Activated T-helper 9 cell treated with anti-CD3 and anti-CD28 coated beads, Interleukin-2, amount 50 U/mL, for 16 hours (primary cell): ENCODE measurements around the gene STRN4.
"Not testable (repeated sequence)": the region's sequence is repeated elsewhere in the genome, so short reads cannot be mapped to it uniquely, and the experiment has no call there.

Experiments used
- DNase-seq: peaks from one replicate; pipeline ENCODE4 v3.0.0-alpha.2; 2020; ENCODE audit warnings: low read depth

The STRN4 gene

DNA sequence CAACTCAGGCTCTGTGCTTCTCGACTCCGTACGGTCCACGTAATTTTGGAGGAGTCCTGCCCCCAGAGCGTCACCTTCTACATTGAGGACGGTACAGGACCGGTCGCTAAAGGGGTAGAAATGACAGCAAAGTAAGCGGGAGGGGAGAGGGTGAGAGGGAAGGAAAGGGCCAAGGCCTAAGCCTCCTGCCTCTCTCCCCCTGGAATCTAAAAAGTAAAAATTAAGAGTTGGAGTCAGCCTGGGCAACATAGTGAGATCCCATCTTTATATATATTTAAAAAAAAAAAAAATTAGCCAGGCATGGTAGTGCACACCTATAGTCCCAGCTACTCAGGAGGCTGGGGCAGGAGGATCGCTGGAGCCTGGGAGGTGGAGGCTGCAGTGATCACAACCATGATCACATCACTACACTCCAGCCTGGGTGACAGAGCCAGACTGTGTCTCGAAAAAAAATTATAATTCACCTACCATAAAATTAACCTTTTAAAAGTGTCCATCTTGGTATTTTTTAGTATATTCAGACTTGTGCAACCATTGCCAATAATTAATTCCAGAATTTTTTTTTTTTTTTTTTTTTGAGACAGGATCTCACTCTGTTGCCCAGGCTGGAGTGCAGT lies 29.5 kb upstream of the STRN4 start:
- DNase-seq = no peak

DNA sequence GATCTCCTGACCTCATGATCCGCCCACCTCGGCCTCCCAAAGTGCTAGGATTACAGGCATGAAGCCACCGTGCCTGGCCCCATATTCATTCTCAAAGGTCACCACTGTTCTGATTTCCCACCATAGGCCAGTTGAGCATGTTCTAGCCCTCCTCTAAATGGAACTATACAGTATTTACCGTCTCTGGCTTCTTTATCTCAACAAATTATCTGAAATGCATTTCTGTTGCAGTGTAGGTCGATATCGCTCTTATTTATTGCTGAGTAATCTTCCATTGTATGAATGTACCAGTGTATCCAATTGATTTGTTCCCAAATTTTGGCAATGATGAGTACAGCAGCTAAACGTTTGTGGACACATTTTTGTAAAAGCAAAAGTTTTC lies 26.8 kb upstream of the STRN4 start:
- DNase-seq = no peak

DNA sequence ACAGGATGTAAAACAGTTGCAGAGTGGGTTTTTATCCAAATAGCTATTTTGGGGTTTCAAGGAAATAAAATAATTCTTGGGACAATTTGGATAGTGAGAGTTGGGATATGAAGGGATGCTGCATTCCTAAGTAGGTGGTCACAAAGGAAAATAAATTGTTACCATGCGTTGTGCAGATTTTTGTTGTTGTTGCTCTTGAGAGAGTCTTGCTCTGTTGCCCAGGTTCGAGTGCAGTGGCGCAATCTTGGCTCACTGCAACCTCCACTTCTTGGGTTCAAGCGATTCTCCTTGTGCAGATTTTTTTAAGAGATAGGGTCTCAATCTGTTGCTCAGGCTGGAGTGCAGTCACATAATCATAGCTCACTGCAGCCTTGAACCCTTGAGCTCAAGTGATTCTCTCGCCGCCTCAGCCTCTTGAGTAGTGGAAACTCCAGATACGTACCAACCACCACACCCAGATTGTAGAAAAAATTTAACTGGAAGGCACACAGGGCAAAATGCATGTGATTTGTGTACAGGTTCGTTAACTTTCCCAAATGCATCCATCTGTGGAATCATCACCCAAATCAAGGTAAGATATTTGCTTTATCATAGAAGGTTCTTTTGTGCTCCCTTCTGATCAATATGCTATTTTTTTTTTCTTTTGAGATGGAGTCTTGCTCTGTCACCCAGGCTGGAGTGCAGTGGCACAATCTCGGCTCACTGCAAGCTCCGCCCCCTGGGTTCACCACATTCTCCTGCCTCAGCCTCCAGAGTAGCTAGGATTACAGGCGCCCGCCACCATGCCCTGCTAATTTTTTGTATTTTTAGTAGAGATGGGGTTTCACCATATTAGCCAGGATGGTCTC lies 26.1 kb upstream of the STRN4 start:
- no peak for DNase-seq

DNA sequence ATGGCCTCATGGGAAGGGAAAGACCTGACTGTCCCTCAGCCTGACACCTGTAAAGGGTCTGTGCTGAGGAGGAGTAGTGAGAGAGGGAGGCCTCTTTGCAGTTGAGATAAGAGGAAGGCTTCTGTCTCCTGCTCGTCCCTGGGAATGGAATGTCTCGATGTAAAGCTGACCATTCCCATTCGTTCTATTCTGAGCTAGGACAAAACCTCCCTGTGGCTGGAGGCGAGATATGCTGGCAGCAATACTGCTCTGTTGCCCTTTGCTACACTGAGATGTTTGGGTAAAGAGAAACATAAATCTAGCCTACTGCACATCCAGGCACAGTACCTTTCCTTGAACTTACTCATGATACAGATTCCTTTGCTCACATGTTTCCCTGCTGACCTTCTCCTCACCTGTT lies 22.5 kb upstream of the STRN4 start:
- DNase-seq = not testable (repeated sequence)

DNA sequence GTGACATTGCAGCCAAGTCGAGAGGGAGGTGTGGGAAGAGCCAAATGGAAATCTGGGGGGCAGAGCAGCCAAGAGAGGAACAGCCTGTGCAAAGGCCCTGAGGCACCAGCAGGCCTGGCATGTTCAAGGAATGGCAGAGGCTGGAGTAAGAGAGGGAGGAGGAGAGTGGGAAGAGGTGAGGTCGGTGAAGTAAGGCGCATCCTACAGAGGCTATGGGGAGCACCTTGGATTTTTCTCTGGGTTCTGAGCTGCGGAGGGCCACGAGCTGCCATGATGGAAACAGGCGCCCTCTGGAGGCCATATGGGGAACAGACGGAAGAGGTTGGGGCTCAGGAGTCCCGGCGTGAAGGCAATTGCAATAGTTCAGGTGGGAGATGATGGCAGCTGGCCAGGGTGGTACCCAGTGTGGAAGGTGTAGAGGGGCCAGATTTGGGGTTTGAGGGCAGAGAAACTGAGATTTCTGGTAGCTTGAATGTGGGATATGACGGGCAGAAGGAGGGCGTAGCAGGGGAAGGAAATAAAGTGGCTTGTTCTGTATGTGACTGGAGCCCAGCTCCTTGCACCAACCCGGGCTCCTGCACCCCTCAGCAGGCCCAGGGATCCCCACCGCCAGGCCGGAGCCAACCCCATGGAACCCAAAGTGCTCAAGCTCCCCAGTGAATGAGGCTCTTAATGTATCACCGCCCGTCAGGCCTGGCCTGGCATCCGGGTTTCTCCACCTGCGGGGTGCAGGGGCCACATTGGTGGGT lies 20.5 kb upstream of the STRN4 start:
- peak; percentile 47 for DNase-seq

DNA sequence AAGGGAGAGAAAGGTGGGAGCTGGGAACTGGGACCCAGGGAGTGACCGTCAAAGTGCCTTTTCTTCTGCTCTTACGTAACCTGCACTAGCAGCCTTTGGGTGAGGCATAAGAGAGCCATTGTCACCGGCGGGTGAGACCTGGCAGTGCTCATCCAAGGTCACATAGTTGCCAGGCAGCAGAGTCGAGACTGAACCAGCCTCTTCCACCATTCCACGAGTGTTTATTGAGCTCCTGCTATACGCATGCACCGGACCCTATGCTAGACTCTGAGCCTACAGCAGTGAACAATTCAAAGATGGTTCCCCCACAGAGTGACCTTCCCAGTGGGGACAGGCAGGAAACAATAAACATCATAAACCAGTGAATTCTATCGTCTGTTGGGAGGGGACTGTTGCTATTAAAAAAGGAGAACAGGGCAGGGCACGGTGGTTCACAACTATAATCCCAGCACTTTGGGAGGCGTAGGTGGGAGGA lies 18.6 kb upstream of the STRN4 start:
- DNase-seq = no peak

DNA sequence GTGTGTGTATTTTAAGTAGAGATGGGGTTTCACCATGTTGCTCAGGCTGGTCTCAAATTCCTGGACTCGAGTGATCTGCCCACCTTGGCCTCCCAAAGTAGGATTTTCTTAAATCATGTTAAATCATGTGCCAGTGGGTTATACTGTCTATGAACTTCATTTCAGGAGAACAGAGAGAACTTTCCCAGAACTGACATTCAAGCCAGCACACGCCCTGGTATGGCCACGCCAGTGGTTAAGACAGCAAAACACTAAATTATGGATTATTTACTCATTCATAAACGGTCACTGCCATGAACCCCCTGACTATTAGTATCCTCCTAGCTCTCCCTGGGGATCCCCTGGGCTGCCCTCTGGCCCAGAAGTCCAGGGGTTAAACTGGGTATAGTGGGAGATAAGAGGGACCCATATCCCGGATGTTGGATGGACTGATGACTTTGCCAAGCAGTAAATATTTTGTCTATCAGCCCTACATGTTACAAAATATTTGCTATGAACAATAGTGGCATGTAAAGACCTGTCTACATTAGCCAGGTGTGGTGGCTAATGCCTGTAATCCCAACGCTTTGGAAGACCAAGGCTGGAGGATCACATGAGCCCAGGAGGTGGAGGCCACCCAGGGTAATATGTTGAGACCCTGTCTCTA lies 16.1 kb upstream of the STRN4 start:
- no peak for DNase-seq

DNA sequence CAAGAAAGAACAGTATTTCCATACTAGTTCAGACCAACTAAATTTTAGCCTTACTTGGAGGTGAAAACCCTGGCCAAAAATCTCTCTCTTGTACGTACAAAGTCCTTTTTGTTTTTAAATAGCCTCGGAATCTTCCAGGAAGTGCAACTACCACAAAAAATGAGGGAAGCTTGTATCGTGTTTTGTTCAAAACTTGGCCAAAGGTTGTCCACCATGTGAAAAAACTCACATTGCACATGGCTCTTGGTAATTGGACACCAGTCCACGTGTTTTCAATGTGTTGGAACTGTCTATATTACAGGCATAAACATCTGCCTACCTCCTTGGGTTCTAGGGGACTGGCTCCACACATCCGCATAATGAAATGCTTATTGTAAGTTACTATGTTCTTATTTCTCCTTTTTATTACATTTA lies 15.2 kb upstream of the STRN4 start:
- no peak for DNase-seq

DNA sequence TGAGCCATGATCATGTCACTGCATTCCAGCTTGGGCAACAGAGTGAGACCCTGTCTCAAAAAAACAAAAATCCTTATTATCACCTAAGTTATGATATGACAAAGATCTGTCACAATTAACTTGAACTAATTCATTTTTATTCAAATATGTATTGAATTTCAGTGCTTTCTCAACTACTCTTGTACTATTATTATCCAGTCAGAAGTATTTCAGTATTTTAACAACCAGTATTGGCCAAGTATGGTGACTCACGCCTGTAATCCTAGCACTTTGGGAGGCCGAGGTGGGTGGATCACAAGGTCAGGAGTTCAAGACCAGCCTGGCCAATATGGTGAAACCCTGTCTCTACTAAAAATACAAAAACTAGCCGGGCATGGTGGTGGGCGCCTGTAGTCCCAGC lies 14.6 kb upstream of the STRN4 start:
- DNase-seq = not testable (repeated sequence)

DNA sequence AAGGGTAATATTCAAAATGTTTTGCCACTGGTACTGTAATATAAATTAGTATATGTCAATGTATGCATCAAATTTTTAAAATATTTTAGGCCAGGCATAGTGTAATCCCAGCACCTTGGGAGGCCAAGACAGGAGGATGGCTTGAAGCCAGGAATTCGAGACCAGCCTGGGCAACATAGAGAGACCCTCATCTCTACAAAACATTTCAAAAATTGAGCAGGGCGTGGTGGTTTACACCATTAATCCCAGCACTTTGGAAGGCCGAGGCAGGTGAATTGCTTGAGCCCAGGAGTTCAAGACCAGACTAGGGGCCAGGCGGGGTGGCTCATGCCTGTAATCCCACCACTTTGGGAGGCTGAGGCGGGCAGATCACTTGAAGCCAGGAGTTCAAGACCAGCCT lies 14.1 kb upstream of the STRN4 start:
- DNase-seq = no peak

DNA sequence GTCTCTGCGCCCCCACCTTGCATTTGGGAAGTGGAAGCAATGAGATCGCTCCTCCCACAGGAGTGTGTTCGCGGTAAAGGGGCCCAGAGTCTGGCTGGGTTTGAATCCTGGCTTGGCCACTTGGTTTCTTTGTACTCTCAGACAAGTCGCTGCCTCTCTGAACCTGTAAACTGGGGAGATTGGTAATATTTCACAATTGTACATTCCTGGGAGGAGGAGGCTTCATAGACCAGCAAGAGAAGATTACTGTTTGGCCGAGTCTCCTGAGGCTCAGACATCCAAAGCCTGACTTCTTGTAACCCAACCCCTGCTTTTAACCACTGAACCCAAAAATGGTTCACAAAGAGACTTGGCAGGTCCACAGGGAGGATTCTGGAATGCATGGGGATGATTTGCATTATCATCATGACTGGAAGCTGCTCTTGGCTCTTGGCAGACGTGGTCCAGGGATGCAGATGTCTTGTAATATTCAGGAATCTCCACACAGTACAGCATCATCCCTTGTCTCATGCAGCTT lies 13.6 kb upstream of the STRN4 start:
- DNase-seq = no peak

DNA sequence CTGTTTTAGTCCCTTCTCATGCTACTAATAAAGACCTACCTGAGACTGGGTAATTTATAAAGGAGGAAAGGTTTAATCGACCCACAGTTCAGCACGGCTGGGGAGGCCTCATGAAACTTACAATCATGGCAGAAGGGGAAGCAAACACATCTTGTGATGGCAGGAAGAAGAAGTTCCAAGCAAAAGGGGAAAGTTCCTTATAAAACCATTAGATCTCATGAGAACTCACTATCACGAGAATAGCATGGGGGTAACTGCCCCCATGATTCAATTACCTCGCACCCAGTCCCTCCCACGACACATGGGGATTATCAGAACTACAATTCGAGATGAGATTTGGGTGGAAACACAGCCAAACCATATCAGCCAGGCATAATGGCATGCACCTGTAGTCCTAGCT lies 13.0 kb upstream of the STRN4 start:
- DNase-seq = no peak

DNA sequence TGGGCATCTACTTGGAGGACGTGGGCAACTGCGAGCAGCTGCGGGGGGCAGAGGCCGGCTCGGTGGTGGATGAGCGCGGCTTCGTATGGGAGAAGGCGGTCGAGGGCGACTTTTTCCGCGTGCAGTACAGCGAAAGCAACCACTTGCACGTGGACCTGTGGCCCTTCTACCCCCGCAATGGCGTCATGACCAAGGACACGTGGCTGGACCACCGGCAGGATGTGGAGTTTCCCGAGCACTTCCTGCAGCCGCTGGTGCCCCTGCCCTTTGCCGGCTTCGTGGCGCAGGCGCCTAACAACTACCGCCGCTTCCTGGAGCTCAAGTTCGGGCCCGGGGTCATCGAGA lies 10.3 kb upstream of the STRN4 start:
- no peak for DNase-seq

DNA sequence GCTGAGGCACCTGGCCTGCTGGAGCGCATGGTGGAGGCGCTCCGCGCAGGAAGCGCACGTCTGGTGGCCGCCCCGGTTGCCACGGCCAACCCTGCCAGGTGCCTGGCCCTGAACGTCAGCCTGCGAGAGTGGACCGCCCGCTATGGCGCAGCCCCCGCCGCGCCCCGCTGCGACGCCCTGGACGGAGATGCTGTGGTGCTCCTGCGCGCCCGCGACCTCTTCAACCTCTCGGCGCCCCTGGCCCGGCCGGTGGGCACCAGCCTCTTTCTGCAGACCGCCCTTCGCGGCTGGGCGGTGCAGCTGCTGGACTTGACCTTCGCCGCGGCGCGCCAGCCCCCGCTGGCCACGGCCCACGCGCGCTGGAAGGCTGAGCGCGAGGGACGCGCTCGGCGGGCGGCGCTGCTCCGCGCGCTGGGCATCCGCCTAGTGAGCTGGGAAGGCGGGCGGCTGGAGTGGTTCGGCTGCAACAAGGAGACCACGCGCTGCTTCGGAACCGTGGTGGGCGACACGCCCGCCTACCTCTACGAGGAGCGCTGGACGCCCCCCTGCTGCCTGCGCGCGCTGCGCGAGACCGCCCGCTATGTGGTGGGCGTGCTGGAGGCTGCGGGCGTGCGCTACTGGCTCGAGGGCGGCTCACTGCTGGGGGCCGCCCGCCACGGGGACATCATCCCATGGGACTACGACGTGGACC lies 9.7 kb upstream of the STRN4 start:
- DNase-seq = no peak

DNA sequence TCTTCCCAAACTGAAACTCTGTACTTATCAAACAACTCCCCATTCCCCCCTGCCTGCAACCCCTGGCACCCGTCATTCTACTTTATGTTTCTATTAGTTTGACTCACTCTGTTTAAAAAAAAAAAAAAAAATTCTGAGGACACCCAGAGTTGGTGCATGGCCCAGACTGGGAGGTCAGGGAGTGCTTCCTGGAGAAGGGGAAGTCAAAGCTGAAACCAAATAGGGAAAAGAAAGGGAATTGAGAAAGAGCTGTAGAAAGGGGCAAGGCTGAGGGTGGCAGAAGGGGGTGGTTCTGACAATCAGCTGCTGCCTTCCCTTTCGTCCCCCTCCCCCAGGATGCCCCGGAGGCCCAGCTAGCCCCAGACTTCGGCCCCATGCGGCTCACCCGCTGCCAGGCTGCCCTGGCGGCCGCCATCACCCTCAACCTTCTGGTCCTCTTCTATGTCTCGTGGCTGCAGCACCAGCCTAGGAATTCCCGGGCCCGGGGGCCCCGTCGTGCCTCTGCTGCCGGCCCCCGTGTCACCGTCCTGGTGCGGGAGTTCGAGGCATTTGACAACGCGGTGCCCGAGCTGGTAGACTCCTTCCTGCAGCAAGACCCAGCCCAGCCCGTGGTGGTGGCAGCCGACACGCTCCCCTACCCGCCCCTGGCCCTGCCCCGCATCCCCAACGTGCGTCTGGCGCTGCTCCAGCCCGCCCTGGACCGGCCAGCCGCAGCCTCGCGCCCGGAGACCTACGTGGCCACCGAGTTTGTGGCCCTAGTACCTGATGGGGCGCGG lies 9.0 kb upstream of the STRN4 start:
- no peak for DNase-seq

DNA sequence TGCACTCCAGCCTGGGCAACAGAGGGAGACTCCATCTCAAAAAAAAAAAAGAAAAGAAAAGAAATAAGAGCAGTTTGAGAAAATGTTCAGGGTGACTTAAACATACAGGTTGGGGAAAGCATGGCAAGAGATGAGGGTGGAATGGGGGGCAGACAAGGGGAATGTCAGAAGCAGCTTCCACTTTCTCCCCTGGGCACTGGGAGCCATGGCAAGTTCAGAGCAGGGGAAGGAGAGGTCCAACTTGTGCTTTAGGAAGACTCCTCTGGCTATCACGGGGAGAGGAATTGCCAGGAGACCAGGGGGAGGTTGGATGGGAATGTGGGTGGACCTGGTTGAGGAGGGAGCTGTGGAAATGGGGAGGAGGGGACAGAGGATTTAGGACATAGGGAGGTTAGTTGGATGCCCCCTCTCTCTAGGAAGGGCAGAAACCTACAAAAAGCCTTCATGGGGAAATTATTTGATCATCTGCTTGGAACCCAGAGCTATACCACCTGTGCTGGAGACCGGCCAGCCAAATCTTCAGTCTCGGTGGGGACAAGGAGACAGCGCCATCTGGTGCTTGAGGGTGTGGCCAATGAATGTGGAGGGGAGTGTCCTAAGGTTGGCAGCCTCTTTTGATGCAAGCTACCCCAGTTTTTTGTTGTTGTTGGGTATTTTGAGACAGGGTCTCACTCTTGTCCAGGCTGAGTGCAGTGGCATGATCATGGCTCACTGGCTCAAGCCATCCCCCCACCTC lies 7.3 kb upstream of the STRN4 start:
- DNase-seq = peak; percentile 47

DNA sequence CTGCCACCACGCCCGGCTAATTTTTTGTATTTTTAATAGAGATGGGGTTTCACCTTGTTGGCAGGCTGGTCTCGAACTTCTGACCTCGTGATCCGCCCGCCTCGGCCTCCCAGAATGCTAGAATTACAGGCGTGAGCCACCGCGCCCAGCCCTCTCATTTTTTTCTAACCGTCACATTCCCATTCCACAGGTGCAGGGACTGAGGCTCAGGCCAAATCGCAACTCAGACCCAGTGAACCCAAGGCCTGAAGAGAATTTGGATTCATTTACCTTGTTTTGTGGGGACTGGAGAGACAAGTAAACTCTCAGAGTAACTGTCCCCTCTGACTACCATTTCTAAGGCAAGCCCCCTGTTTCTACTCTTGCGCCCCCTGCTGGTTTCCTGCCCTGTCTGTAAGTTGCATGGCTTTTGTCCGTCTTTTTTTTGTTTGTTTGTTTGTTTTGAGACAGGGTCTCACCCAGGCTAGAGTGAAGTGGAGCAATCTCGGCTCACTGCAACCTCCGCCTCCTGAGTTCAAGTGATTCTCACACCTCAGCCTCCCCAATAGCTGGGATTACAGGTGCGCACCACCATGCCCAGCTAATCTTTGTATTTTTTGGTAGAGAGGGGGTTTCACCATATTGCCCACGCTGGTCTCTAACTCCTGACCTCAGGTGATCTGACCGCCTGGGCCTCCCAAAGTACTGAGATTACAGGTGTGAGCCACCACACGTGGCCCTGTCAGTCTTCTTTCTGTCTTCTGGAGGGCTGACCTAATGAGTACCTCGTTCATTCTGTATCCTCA lies 2.3 kb upstream of the STRN4 start:
- peak; percentile 68 for DNase-seq

DNA sequence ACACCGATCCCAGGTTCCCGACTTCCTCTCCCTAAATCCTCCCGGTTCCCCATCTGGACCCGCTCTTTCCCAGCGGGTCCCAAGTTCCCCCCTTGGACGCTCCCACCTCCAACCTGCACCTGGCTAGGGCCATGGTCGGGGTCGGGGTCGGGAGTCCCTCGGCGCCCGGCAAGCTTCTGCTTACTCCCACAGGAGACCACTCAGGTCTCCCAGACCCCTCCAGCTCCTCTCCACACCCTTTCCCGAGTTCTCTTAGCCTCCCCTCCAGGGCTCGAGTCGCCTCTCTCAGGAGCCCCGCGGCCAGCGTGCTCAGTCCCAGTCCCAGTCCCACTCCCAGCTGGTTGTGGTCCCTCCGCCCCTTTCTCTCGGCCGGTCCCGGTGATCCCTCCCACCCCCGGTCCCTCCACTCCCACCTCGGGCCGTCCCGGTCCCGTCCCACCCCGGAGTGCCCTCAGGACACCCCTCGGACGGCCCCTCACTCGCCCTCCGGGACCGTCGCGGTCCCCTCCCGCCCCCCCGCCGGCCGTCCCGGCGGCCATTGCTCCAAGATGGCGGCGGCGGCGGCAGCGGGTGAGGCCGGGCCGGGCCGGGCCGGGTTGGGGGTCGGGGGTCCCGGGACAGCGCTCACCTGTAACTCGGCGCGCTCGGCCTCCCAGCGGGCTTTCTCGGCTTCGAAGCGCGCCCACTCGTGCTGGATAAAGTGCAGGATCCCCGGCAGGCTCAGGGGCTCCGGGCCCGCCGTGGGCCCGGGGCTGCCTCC lies 549 bp downstream of the STRN4 start, which contains the start of gene FKRP:
TSS of gene FKRP (plus strand) at position 537 of the 760 bp plus-strand sequence. CDS start 9,394 bp downstream, outside the sequence.
- peak; percentile 24 for DNase-seq
